OCI-LY3 (cell line): Measurements from ENCODE around the gene LARGE1.

Experiments
- H2AFZ ChIP-seq: fragments of 200-600, 300-600 bp; shearing (Covaris generic); 2 replicates; pipeline ENCODE4 v1.6.0; 2014; ENCODE audit warnings: antibody characterized with exemption, low read depth, low read length
- H3K27ac ChIP-seq: fragments of 200-600, 300-600 bp; sonication (generic); 2 replicates; pipeline ENCODE4 v1.5.1; 2014; ENCODE audit warnings: mild to moderate bottlenecking, low read length, moderate library complexity, mixed read lengths
- H3K27me3 ChIP-seq: fragments of 200-600, 300-600 bp; sonication (generic); 2 replicates; pipeline ENCODE4 v1.6.1; 2014; ENCODE audit warnings: low read depth, low read length, mixed read lengths
- H3K36me3 ChIP-seq: fragments of 200-600, 300-600 bp; sonication (generic); replicated peaks from 2 replicates; pipeline ENCODE3; 2014; ENCODE audit warnings: low read depth, low read length, mixed read lengths
- H3K4me1 ChIP-seq: fragments of 300-600, 200-600 bp; sonication (generic); 2 replicates; pipeline ENCODE4 v1.6.1; 2014; ENCODE audit warnings: low read length, mixed read lengths
- H3K4me2 ChIP-seq: fragments of 200-600, 300-600 bp; sonication (generic); 2 replicates; pipeline ENCODE4 v1.6.1; 2014; ENCODE audit warnings: low read length, mixed read lengths
- H3K4me3 ChIP-seq: fragments of 300-600, 200-600 bp; sonication (generic); 2 replicates; pipeline ENCODE4 v1.5.1; 2014; ENCODE audit warnings: antibody characterized with exemption, mild to moderate bottlenecking, low read length, moderate library complexity
- H3K79me2 ChIP-seq: fragments of 300-600, 200-600 bp; shearing (Covaris generic); 2 replicates; pipeline ENCODE4 v1.6.1; 2014; ENCODE audit warnings: mild to moderate bottlenecking, low read length, mixed read lengths
- H3K9ac ChIP-seq: fragments of 300-600, 200-600 bp; shearing (Covaris generic); 2 replicates; pipeline ENCODE4 v1.6.0; 2014; ENCODE audit warnings: mild to moderate bottlenecking, low read length, moderate library complexity
- H3K9me3 ChIP-seq: fragments of 200-600, 300-600 bp; shearing (Covaris generic); 2 replicates; pipeline ENCODE4 v1.6.1; 2014; ENCODE audit warnings: low read length, mixed read lengths; ENCODE audit not compliant: insufficient read depth
- H4K20me1 ChIP-seq: fragments of 200-600, 300-600 bp; sonication (generic); 2 replicates; pipeline ENCODE4 v1.6.1; 2016; ENCODE audit warnings: low read length, mixed read lengths; ENCODE audit not compliant: insufficient read depth
- EZH2phosphoT487 ChIP-seq: fragments of 200-600 bp; shearing (Covaris generic); IDR thresholded peaks from 2 replicates; pipeline ENCODE4 v1.6.1; 2018; ENCODE audit warnings: antibody characterized with exemption, mixed run types, low read depth
- TF ChIP-seq, protein P1 (sequence below): fragments of 200-600, 300-600 bp; sonication (generic); IDR thresholded peaks from 2 replicates; pipeline ENCODE4 v1.5.1; 2014; ENCODE audit warnings: antibody characterized with exemption, low read length, low read depth

The LARGE1 gene

DNA sequence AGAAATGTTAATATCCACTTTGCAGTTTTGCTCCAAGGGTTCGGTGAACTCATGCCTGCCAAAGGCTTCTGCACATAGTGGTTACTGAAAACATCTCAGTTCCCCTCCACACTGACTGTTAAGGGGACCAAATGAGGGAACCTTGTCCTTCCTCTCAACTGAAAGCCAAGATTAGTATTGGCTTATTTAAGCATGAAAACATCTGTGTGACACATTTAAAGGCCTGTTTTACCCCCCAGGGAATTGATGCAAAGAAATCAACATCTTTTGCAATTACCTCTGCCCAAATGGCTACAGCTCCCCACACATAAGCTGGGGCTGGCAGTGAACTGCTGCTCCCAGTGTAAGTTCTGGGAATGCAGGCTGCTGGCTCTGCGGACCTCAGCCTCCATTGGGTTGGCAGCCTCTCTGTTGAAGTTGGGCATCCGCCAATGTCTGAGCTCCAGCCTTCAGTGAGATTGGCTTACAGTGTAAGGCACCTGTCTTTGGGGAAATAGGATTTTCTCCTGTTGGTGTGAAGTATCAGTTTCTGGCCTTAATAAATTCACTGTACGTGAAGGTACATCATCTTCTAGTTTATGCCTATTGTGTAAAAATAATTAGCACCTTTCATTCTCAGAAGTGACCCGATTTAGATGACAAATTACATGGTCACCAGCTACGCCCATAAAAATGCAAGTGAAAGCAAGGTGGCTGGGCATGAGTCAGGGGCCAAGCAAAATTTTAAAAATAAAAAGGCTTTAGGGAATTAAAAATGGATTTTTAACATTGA lies 648.7 kb downstream of the LARGE1 start:
- Histone ChIP-seq H3K79me2 (no peaks in the 10 kb centered on the region), H3K4me3 (peak overlapping the region; percentile 52), H4K20me1 (no peaks in the 10 kb centered on the region), H3K9me3 (no peaks in the 10 kb centered on the region), H3K27ac (peak overlapping the region; percentile 97), H3K4me1 (peaks cover 62% of the 10 kb centered on the region), H2AFZ (no peak overlapping the region), H3K9ac (peak overlapping the region; percentile 69), H3K36me3 (peaks cover 9% of the 10 kb centered on the region), H3K4me2 (peak overlapping the region; percentile 74), H3K27me3 (no peaks in the 10 kb centered on the region)
- 0 out of 2 replicates have a peak, but pooled peaks have one; percentile 39 for TF ChIP-seq EZH2phosphoT487
- TF ChIP-seq, protein P1, sequence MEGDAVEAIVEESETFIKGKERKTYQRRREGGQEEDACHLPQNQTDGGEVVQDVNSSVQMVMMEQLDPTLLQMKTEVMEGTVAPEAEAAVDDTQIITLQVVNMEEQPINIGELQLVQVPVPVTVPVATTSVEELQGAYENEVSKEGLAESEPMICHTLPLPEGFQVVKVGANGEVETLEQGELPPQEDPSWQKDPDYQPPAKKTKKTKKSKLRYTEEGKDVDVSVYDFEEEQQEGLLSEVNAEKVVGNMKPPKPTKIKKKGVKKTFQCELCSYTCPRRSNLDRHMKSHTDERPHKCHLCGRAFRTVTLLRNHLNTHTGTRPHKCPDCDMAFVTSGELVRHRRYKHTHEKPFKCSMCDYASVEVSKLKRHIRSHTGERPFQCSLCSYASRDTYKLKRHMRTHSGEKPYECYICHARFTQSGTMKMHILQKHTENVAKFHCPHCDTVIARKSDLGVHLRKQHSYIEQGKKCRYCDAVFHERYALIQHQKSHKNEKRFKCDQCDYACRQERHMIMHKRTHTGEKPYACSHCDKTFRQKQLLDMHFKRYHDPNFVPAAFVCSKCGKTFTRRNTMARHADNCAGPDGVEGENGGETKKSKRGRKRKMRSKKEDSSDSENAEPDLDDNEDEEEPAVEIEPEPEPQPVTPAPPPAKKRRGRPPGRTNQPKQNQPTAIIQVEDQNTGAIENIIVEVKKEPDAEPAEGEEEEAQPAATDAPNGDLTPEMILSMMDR = no peak

DNA sequence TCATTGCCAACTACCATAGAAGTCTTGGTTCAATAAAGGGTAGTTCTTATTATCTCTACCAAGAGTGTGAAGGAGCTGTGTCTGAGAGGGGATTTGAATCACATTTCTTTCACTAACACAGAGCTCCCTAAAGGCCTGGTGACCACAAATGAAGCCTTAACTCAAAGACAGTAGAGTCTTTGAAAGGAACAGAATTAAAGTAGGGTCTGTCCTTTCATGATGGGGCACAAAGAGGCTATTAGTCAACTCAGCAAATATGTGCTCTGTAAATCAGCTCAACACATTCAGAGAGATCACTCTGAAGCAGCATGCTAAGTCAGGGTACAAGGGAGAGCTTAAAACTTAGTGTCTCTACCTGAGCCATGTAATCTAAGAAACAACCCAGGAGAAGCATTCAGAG lies 649.7 kb downstream of the LARGE1 start:
- Histone ChIP-seq H3K79me2 (no peaks in the 10 kb centered on the region), H4K20me1 (no peaks in the 10 kb centered on the region), H3K27ac (peak overlapping the region; percentile 97), H3K4me2 (peak overlapping the region; percentile 74), H3K36me3 (peaks cover 7% of the 10 kb centered on the region), H3K9me3 (no peaks in the 10 kb centered on the region), H3K27me3 (no peaks in the 10 kb centered on the region), H3K4me3 (no peak overlapping the region), H3K4me1 (peaks cover 62% of the 10 kb centered on the region), H2AFZ (no peak overlapping the region), H3K9ac (peak overlapping the region; percentile 59)
- TF ChIP-seq, protein P1 = no peak
- TF ChIP-seq EZH2phosphoT487 = no peak

DNA sequence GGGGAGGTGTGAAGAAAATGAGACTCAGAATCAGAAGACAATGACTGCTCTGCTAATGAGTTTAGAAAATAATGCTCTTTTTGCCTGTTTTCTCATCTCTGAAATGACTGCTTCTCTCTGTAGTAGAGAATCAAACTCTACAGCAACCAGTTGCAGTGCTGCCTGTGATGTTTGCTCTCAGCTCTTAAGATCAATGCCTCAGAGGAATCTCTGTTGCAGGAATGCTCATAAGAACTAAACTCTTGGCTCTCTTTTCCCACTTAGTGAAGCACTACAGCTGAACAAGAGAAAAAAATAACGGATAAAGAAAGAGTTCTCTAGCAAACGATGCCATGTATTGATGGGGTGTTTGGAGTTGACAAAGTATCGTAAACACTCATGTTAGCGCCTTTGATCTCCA lies 658.6 kb downstream of the LARGE1 start:
- Histone ChIP-seq H3K27me3 (no peaks in the 10 kb centered on the region), H3K79me2 (no peaks in the 10 kb centered on the region), H3K9me3 (no peaks in the 10 kb centered on the region), H3K4me1 (peaks cover 11% of the 10 kb centered on the region), H3K36me3 (no peaks in the 10 kb centered on the region), H4K20me1 (no peaks in the 10 kb centered on the region), H3K4me3 (no peak overlapping the region), H3K9ac (no peak overlapping the region), H3K27ac (no peak overlapping the region; the same call in 1 of the 2 replicates), H2AFZ (no peak overlapping the region), H3K4me2 (no peak overlapping the region)
- no peak for TF ChIP-seq EZH2phosphoT487
- TF ChIP-seq, protein P1 = no peak

GRCh38 chr22:33260498-33260897 lies 659.8 kb downstream of the LARGE1 start:
- Histone ChIP-seq H3K4me3 (no peak overlapping the region), H3K79me2 (no peaks in the 10 kb centered on the region), H3K4me2 (no peak overlapping the region), H3K27me3 (no peaks in the 10 kb centered on the region), H3K27ac (no peak overlapping the region), H2AFZ (no peak overlapping the region), H3K4me1 (peaks cover 23% of the 10 kb centered on the region), H3K9ac (no peak overlapping the region), H3K36me3 (no peaks in the 10 kb centered on the region), H4K20me1 (no peaks in the 10 kb centered on the region), H3K9me3 (no peaks in the 10 kb centered on the region)
- TF ChIP-seq EZH2phosphoT487 = no peak
- TF ChIP-seq, protein P1 = no peak
